ENCODE measurements around the gene IL10RA.

IL10RA gene

DNA sequence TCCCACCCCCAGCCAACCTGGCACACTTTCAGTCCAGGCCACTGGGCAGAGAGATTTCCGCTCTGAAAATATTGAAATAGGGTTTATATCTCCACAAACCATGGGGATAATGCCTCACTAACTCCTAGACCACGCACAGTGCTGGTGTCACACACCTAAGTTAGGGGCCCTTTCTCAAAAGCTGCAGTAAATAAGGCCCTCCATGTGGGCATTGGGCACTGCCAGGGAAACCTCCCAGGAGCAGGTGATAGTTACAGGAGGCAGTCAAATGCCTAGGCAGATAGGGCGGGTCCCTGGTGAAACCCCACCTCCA lies 3.1 kb upstream of the IL10RA start:
- Histone ChIP-seq H3K36me3 (ENCODE audit: insufficient read depth, low read length) (no peaks in the 10 kb centered on the region; the same call in 1 of the 2 replicates), H3K9ac (ENCODE audit: low read length) (no peak overlapping the region)
- TF ChIP-seq EZH2 (IDR thresholded peaks at IDR 0.05; ENCODE audit: borderline replicate concordance, low read length) = no peak
- TF ChIP-seq, protein P1, sequence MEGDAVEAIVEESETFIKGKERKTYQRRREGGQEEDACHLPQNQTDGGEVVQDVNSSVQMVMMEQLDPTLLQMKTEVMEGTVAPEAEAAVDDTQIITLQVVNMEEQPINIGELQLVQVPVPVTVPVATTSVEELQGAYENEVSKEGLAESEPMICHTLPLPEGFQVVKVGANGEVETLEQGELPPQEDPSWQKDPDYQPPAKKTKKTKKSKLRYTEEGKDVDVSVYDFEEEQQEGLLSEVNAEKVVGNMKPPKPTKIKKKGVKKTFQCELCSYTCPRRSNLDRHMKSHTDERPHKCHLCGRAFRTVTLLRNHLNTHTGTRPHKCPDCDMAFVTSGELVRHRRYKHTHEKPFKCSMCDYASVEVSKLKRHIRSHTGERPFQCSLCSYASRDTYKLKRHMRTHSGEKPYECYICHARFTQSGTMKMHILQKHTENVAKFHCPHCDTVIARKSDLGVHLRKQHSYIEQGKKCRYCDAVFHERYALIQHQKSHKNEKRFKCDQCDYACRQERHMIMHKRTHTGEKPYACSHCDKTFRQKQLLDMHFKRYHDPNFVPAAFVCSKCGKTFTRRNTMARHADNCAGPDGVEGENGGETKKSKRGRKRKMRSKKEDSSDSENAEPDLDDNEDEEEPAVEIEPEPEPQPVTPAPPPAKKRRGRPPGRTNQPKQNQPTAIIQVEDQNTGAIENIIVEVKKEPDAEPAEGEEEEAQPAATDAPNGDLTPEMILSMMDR (IDR thresholded peaks at IDR 0.05; ENCODE audit: low read length) = no peak

DNA sequence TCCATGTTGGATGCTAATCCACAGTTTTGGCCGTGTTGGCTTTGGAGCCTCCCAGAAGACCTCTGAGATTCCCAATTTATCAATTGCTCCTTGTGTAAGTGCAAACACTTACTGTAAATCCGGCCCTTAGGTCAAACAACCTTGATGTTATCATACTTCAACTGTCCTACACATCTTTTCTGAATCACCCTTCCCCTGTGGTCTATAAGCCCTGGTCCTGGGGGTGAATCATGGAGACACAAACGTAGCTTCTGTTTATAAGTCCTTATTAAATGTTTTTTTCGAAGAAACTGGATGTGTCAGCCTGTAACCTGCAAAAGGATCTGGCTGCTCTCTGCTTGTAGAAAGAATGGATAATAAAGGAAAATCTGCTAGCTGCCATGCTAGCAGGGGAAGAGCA lies 1.7 kb upstream of the IL10RA start:
- no peak overlapping the region for H3K4me2 ChIP-seq (ENCODE audit: low read length)

More for the DNA sequence above, 3.1 kb upstream of the IL10RA start:
- Histone ChIP-seq H3K79me2 (ENCODE audit: insufficient read depth, low read length) (no peaks in the 10 kb centered on the region), H3K27ac (ENCODE audit: low read depth, low read length, poor library complexity, severe bottlenecking) (no peak overlapping the region), H3K4me2 (ENCODE audit: low read length) (no peak overlapping the region), H3K9me3 (ENCODE audit: low read length) (no peaks in the 10 kb centered on the region), H3F3A (ENCODE audit: insufficient read depth, low read length) (no peaks in the 10 kb centered on the region), H2AFZ (ENCODE audit: low read length) (no peak overlapping the region), H3K9me2 (ENCODE audit: low read depth, low read length) (no peaks in the 10 kb centered on the region), H3K27me3 (ENCODE audit: insufficient read depth, low read length) (no peaks in the 10 kb centered on the region), H3K4me3 (ENCODE audit: low read depth, low read length, poor library complexity, severe bottlenecking) (no peak overlapping the region), H4K20me1 (ENCODE audit: insufficient read depth, low read length) (no peaks in the 10 kb centered on the region), H3K4me1 (ENCODE audit: insufficient read depth, low read length, severe bottlenecking) (peaks cover 18% of the 10 kb centered on the region)

DNA sequence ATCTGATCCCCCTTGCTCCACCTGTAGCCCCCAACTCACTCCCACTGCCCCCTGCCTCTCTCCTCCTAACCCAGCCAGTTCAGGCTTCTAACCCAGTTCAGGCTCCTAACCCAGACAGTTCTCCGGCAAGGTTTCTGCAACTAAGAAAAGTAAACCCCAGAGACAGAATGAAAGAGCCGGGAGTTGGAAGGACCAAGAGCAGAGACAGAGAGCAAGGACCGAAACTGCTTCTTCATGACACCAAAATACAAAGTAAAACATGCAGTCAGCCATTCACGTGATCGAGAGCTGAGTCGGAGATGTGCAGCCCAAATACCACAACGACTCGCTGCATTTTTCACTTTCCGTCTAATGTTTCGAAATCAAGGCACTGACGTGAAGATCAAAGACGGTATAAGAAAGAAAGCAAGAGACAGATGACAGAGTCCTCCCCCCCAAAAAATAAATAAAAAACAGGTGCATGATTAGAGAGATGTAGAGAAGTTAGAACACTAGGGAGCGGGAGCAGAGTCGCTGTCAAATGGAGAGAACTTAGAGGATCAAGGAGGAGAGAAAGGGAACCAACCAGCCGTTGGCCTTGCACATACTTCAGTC lies 884 bp downstream of the IL10RA start:
- H3K4me1 ChIP-seq (ENCODE audit: insufficient read depth, low read length, severe bottlenecking) = peaks cover 20% of the 10 kb centered on the region
- no peaks in the 10 kb centered on the region for H3K27me3 ChIP-seq (ENCODE audit: insufficient read depth, low read length)
- no peaks in the 10 kb centered on the region for H3K9me3 ChIP-seq (ENCODE audit: low read length)
- H3K79me2 ChIP-seq (ENCODE audit: insufficient read depth, low read length) = no peaks in the 10 kb centered on the region
- no peaks in the 10 kb centered on the region for H4K20me1 ChIP-seq (ENCODE audit: insufficient read depth, low read length)
- no peaks in the 10 kb centered on the region for H3F3A ChIP-seq (ENCODE audit: insufficient read depth, low read length)
- no peak overlapping the region; the same call in 1 of the 2 replicates for H3K9ac ChIP-seq (ENCODE audit: low read length)
- H2AFZ ChIP-seq (ENCODE audit: low read length) = no peak overlapping the region
- H3K9me2 ChIP-seq (ENCODE audit: low read depth, low read length) = no peaks in the 10 kb centered on the region
- peak overlapping the region; percentile 79 for H3K4me2 ChIP-seq (ENCODE audit: low read length)
- H3K36me3 ChIP-seq (ENCODE audit: insufficient read depth, low read length) = no peaks in the 10 kb centered on the region; the same call in 1 of the 2 replicates
- no peak overlapping the region for H3K27ac ChIP-seq (ENCODE audit: low read depth, low read length, poor library complexity, severe bottlenecking)
- no peak for TF ChIP-seq EZH2 (IDR thresholded peaks at IDR 0.05; ENCODE audit: borderline replicate concordance, low read length)
- TF ChIP-seq, protein P1 (IDR thresholded peaks at IDR 0.05; ENCODE audit: low read length) = no peak
- H3K4me3 ChIP-seq (ENCODE audit: low read depth, low read length, poor library complexity, severe bottlenecking) = peak overlapping the region; percentile 62

More for the DNA sequence above, 1.7 kb upstream of the IL10RA start:
- no peak overlapping the region for H3K27ac ChIP-seq (ENCODE audit: low read depth, low read length, poor library complexity, severe bottlenecking)
- peaks cover 18% of the 10 kb centered on the region for H3K4me1 ChIP-seq (ENCODE audit: insufficient read depth, low read length, severe bottlenecking)
- no peaks in the 10 kb centered on the region for H3K79me2 ChIP-seq (ENCODE audit: insufficient read depth, low read length)
- H3K9me2 ChIP-seq (ENCODE audit: low read depth, low read length) = no peaks in the 10 kb centered on the region
- no peak overlapping the region for H3K4me3 ChIP-seq (ENCODE audit: low read depth, low read length, poor library complexity, severe bottlenecking)
- H3K36me3 ChIP-seq (ENCODE audit: insufficient read depth, low read length) = no peaks in the 10 kb centered on the region; the same call in 1 of the 2 replicates
- TF ChIP-seq, protein P1 (IDR thresholded peaks at IDR 0.05; ENCODE audit: low read length) = no peak
- TF ChIP-seq EZH2 (IDR thresholded peaks at IDR 0.05; ENCODE audit: borderline replicate concordance, low read length) = no peak
- no peaks in the 10 kb centered on the region for H3F3A ChIP-seq (ENCODE audit: insufficient read depth, low read length)
- no peaks in the 10 kb centered on the region for H3K9me3 ChIP-seq (ENCODE audit: low read length)
- no peaks in the 10 kb centered on the region for H3K27me3 ChIP-seq (ENCODE audit: insufficient read depth, low read length)
- no peak overlapping the region for H3K9ac ChIP-seq (ENCODE audit: low read length)
- no peaks in the 10 kb centered on the region for H4K20me1 ChIP-seq (ENCODE audit: insufficient read depth, low read length)
- H2AFZ ChIP-seq (ENCODE audit: low read length) = no peak overlapping the region
